ENCODE data around the gene SCNM1. TPM values are rescaled to one million over a fixed set of nuclear protein-coding genes. Genes with fewer than 3 reads are reported as not detected.

SCNM1 gene
- total and polyA plus RNA-seq, 9 of the 15 experiments (the other 6 are each of a cell fraction or from before 2014, with no cell fraction given): 17.2 to 204 (median 63.0) TPM

DNA sequence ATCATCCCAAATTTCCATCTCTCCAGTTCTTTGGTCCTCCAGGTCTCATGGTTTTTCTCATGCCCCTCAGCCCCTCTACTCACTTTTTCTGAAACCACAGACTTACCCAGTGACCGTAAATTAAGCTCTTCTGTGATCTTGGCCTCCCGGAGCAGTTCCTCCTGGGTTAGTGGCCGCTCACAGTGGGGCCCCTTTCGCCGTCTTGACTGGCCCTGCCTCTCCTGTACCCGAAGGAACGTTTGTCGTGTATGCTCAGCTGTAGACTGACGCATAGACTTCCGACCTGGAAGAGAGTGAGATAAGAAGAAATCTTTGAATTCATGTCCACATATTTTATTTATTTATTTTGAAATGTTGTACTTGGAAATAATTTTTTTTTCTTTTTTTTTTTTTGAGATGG, 18.3 kb downstream of the SCNM1 start:
- no peak for FAIRE-seq
- WGBS (ENCODE audit: insufficient coverage, low coverage, missing lambda C conversion rate): 98% methylated on average over 10 of the region's 10 CpGs
- no TSS peak for BruUV-seq (replicated peaks)
- Histone ChIP-seq H3K4me1 (replicated peaks in 1 of 2; ENCODE audit: control insufficient read depth in 2 of 2, insufficient read depth in 2 of 2, low read length in 2 of 2) (peaks cover 4 to 5% of the 10 kb centered on the region in 2 experiments; a peak in 2 of 5 replicates), H3K36me3 (ENCODE audit: control insufficient read depth, insufficient read depth, low read length) (peaks cover 54% of the 10 kb centered on the region), H3K27ac (ENCODE audit: extremely low read depth, low read depth, low read length) (no peak overlapping the region), H3K9me3 (replicated peaks; ENCODE audit: control insufficient read depth, insufficient read depth, low read depth, low read length) (no peaks in the 10 kb centered on the region), H3K79me2 (ENCODE audit: control insufficient read depth, insufficient read depth, low read length) (peaks cover 27% of the 10 kb centered on the region), H3K4me3 (no peak overlapping the region), H4K20me1 (replicated peaks; ENCODE audit: control insufficient read depth, insufficient read depth, low read length) (no peaks in the 10 kb centered on the region), H3K9me1 (ENCODE audit: control insufficient read depth, insufficient read depth, low read length) (no peaks in the 10 kb centered on the region), H2AFZ (ENCODE audit: low read depth, low read length) (no peak overlapping the region), H3K27me3 (ENCODE audit: control insufficient read depth in 2 of 2, insufficient read depth in 2 of 2, low read length in 2 of 2) (no peaks in the 10 kb centered on the region), H3K4me2 (ENCODE audit: insufficient read depth, low read length) (no peak overlapping the region), H3K9ac (ENCODE audit: insufficient read depth in 1 of 2, low read depth in 2 of 2, low read length in 2 of 2) (no peak overlapping the region)
- CTCF ChIA-PET (ENCODE audit: low intra/inter-chr PET ratio): no interaction called here
- no peak for ATAC-seq
- in situ Hi-C loops (cut with MboI): no loop called here
- no peak for TF ChIP-seq SP1 (CRISPR knock-in tag; IDR thresholded peaks at IDR 0.05)
- TF ChIP-seq KAT8 (IDR thresholded peaks at IDR 0.05; ENCODE audit: low read depth): no peak
- no peak for TF ChIP-seq ZBTB33 (CRISPR knock-in tag; IDR thresholded peaks at IDR 0.05)
- intact Hi-C loops (cut with micrococcal nuclease): no loop called here
- POLR2A ChIA-PET: no interaction called here
- DNase-seq (ENCODE audit: extremely low read depth in 1 of 4, low spot score in 3 of 4): no peak

DNA sequence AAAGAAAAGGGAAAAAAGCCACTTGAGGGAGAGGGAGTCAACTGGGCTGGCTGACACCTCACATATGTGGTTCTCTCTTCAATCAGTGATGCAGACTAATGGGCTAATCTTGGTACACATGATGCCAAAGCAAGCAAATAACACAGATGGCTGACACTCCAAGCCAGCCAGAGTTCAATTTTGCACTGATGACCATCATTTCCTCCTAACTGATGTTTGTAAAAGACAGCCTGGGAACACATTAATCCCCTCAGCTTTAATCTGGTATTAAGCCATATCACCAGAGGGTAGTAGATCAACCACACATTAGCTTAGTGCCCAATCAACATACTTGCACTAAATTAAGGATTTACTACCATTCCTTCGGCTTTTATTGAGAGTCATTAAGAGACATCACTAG, 21.3 kb downstream of the SCNM1 start:
- BruUV-seq (replicated peaks): no TSS peak
- Histone ChIP-seq H3K4me2 (ENCODE audit: insufficient read depth, low read length) (no peak overlapping the region), H3K9me1 (ENCODE audit: control insufficient read depth, insufficient read depth, low read length) (no peaks in the 10 kb centered on the region), H3K9ac (ENCODE audit: insufficient read depth in 1 of 2, low read depth in 2 of 2, low read length in 2 of 2) (no peak overlapping the region), H2AFZ (ENCODE audit: low read depth, low read length) (no peak overlapping the region), H4K20me1 (replicated peaks; ENCODE audit: control insufficient read depth, insufficient read depth, low read length) (no peaks in the 10 kb centered on the region), H3K36me3 (ENCODE audit: control insufficient read depth, insufficient read depth, low read length) (peaks cover 34% of the 10 kb centered on the region), H3K79me2 (ENCODE audit: control insufficient read depth, insufficient read depth, low read length) (peaks cover 35% of the 10 kb centered on the region), H3K27ac (ENCODE audit: extremely low read depth, low read depth, low read length) (no peak overlapping the region), H3K9me3 (replicated peaks; ENCODE audit: control insufficient read depth, insufficient read depth, low read depth, low read length) (no peaks in the 10 kb centered on the region), H3K4me1 (replicated peaks in 1 of 2; ENCODE audit: control insufficient read depth in 2 of 2, insufficient read depth in 2 of 2, low read length in 2 of 2) (peaks cover 8% of the 10 kb centered on the region in 2 experiments; a peak in 3 of 5 replicates), H3K27me3 (ENCODE audit: control insufficient read depth in 2 of 2, insufficient read depth in 2 of 2, low read length in 2 of 2) (no peaks in the 10 kb centered on the region), H3K4me3 (no peak overlapping the region)
- ChIA-PET POLR2A (interaction anchor here (1.0 kb wide), 1 partner anchor 63 kb away, joined by 3 read pairs; no protein-coding TSS in a partner anchor), CTCF (ENCODE audit: low intra/inter-chr PET ratio) (no interaction called here)
- TF ChIP-seq ZSCAN29 (IDR thresholded peaks at IDR 0.05): no peak
- TF ChIP-seq FOXA3 (CRISPR knock-in tag; conservative IDR thresholded peaks at IDR 0.05 in 1 of 2, IDR thresholded peaks at IDR 0.05 in 1 of 2): 0 out of 4 replicates have a peak, but pooled peaks of 1 of the 2 experiments have one; percentile 33
- 85% methylated on average over 1 of the region's 1 CpG for WGBS (ENCODE audit: insufficient coverage, low coverage, missing lambda C conversion rate)
- ATAC-seq (no peak), FAIRE-seq (no peak), DNase-seq (ENCODE audit: extremely low read depth in 1 of 4, low spot score in 3 of 4) (no peak)
- in situ Hi-C loops (cut with MboI): no loop called here
- intact Hi-C loops (cut with micrococcal nuclease): no loop called here
